HUES48 (cell line): Measurements from ENCODE around the gene PCSK7.

Experiments
- H3K27ac ChIP-seq: one replicate; pipeline ENCODE4 v1.7.0; 2013; ENCODE audit warnings: low read depth, low read length, inconsistent platforms
- H3K27me3 ChIP-seq: 2 replicates; pipeline ENCODE4 v1.6.1; 2013; ENCODE audit warnings: mild to moderate bottlenecking, low read length; ENCODE audit not compliant: control insufficient read depth, insufficient read depth
- H3K36me3 ChIP-seq: 2 replicates; pipeline ENCODE4 v1.6.1; 2013; ENCODE audit warnings: low read length; ENCODE audit not compliant: control insufficient read depth, insufficient read depth
- H3K4me1 ChIP-seq: 2 replicates; pipeline ENCODE4 v1.6.1; 2013; ENCODE audit warnings: mild to moderate bottlenecking, low read length; ENCODE audit not compliant: control insufficient read depth, insufficient read depth
- H3K4me3 ChIP-seq: 2 replicates; pipeline ENCODE4 v1.5.1; 2013; ENCODE audit warnings: mild to moderate bottlenecking, low read depth, low read length
- H3K9ac ChIP-seq: 2 replicates; pipeline ENCODE4 v1.6.1; 2013; ENCODE audit warnings: mild to moderate bottlenecking, low read depth, low read length, moderate library complexity
- H3K9me3 ChIP-seq: 2 replicates; pipeline ENCODE4 v1.6.1; 2013; ENCODE audit warnings: low read length; ENCODE audit not compliant: control insufficient read depth, insufficient read depth

PCSK7 gene

DNA sequence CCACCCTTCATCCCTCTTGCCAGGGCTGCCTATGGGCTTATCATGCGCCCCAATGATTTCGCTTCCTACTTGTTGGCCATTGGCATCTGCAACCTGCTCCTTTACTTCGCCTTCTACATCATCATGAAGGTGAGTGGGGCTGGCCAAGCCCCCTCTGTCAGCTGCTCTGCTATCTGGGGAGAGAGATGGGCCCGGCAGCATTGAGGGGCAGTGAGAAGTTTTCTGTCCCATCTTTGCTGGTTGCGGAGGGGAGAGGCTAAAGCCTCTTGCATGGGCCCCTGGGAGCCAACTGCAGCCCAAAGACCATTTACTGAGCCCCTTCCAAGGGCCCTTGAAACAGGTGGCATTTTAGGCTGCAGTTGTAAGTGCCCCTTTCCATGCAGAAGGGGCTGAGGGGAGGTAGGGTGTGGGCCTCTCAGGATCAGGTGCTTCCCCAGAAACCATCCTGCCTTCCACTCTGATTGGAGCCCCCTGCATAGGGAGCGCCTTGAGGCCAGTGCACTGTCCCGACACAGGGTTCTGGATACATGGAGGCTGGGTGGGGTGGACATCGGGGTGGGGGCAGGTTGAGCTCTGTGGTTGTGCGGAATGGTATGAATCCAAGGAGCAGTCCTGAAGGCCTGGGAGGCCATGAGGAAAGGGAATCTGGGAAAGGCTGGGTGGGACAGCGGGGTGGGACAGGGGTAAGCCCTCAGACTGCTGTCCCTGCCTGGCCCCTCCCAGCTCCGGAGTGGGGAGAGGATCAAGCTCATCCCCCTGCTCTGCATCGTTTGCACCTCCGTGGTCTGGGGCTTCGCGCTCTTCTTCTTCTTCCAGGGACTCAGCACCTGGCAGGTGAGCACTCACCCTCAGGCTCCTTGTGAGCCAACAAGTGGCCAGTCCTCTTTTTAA lies 38.5 kb downstream of the PCSK7 start:
- Histone ChIP-seq H3K27me3 (no peaks in the 10 kb centered on the region), H3K27ac (no peak overlapping the region), H3K4me1 (peaks cover 4% of the 10 kb centered on the region), H3K9me3 (no peaks in the 10 kb centered on the region), H3K9ac (no peak overlapping the region), H3K4me3 (no peak overlapping the region), H3K36me3 (peaks cover 25% of the 10 kb centered on the region)

DNA sequence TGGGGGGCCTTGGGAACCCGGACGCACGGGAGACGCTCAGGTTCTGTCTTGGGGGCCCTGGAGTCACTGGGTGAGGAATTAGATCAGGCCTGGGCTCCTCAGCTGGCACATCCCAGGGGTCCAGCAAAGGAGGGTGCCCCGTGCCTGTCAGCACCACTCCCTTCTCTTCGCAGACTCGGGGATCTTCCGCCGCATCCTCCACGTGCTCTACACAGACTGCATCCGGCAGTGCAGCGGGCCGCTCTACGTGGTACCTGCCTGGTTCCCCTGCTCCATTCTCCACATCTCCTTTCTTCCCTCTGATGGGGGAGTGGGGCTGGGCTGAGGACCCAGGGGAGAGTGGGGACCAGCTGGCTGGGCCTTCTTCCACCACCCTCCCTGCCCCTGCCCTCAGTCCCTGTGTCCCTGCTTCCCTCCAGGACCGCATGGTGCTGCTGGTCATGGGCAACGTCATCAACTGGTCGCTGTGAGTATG lies 39.4 kb downstream of the PCSK7 start:
- H3K9me3 ChIP-seq = no peaks in the 10 kb centered on the region
- H3K27me3 ChIP-seq = no peaks in the 10 kb centered on the region
- no peak overlapping the region for H3K4me3 ChIP-seq
- no peak overlapping the region for H3K27ac ChIP-seq
- H3K4me1 ChIP-seq = no peaks in the 10 kb centered on the region
- peaks cover 25% of the 10 kb centered on the region for H3K36me3 ChIP-seq
- H3K9ac ChIP-seq = no peak overlapping the region

DNA sequence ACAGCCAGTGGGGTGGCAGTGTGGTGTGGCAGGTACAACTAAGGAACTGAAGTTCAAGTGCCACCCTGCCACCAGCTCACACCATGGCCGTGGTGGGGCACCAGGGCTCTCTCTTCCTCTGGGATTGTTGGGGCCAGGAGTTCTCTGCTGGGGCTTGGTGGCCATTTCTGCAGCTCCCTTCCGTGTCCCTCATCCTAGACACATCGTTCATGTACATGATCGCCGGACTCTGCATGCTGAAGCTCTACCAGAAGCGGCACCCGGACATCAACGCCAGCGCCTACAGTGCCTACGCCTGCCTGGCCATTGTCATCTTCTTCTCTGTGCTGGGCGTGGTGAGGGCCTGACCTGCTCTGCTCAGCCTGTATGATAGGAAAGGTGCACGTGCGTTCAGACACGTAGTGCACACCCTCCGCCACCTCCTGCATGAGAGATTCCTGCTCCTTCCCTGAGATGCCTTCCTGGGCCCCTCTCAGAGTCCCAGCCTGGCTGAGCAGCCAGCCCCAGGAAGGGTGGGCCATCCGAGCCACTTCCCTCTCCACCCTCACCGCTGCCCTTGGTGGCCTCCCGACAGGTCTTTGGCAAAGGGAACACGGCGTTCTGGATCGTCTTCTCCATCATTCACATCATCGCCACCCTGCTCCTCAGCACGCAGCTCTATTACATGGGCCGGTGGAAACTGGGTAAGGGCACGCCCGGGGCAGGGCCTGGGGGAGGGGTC lies 40.0 kb downstream of the PCSK7 start:
- H3K4me1 ChIP-seq = no peaks in the 10 kb centered on the region
- no peaks in the 10 kb centered on the region for H3K9me3 ChIP-seq
- no peaks in the 10 kb centered on the region for H3K27me3 ChIP-seq
- H3K4me3 ChIP-seq = no peak overlapping the region
- H3K36me3 ChIP-seq = peaks cover 25% of the 10 kb centered on the region
- H3K9ac ChIP-seq = no peak overlapping the region
- no peak overlapping the region for H3K27ac ChIP-seq

DNA sequence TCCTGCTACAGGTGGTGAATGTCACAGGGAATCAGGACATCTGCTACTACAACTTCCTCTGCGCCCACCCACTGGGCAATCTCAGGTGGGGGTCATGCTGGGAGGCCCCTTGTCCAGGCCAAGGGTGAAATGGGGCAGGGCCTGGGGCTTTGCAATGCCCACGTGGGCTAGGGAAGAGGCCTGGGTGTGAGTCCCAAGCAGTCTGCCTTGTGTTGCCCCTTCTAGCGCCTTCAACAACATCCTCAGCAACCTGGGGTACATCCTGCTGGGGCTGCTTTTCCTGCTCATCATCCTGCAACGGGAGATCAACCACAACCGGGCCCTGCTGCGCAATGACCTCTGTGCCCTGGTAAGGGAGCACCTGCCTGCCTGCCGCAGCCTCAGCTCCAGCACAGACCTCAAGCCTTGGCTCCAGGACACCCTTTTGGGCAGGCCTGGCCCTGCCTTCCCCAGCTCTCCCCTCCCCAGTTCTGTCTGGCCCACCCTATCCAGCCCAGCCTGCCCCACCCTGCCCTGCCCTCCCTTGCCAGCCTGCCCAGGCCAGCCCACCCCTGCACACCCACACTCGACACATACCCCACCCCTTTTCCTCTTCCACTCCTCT lies 41.8 kb downstream of the PCSK7 start:
- Histone ChIP-seq H3K4me1 (no peaks in the 10 kb centered on the region), H3K27ac (no peak overlapping the region), H3K36me3 (peaks cover 22% of the 10 kb centered on the region), H3K4me3 (no peak overlapping the region), H3K9ac (no peak overlapping the region), H3K9me3 (no peaks in the 10 kb centered on the region), H3K27me3 (no peaks in the 10 kb centered on the region)

DNA sequence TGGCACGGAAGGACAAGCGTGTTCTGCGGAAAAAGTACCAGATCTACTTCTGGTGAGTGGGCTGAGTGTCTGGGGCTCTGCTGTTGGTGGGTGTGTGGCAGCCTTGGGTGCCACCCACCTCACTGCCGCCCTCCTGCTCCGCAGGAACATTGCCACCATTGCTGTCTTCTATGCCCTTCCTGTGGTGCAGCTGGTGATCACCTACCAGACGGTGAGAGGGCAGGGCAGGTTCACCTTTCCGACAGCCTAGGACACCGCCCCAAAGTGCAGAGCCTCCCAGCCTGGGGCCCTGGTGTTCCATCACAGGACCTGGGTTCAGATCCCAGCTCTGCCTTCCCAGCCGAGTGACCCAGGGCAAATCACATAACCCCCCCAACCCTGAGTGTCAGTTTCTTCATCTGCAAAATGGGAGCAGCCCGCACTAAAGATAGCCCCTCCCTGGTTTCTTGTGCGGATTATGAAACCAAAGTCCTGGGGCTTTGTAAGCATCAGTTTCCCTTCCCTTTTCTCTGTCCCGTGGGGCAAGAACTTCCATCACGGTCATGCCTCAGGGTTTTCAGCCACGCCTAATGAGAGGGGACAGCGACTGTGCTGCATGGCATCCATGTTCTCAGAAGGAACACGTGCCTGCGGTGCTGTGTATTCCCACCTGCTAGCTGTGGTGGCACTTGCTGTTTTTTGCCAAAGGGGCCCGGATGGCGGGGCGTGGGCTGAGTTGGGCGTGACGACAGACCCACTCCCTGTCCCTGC lies 42.5 kb downstream of the PCSK7 start:
- Histone ChIP-seq H3K9me3 (no peaks in the 10 kb centered on the region), H3K4me1 (no peaks in the 10 kb centered on the region), H3K9ac (no peak overlapping the region), H3K4me3 (no peak overlapping the region), H3K27me3 (no peaks in the 10 kb centered on the region), H3K27ac (no peak overlapping the region), H3K36me3 (peaks cover 22% of the 10 kb centered on the region)

DNA sequence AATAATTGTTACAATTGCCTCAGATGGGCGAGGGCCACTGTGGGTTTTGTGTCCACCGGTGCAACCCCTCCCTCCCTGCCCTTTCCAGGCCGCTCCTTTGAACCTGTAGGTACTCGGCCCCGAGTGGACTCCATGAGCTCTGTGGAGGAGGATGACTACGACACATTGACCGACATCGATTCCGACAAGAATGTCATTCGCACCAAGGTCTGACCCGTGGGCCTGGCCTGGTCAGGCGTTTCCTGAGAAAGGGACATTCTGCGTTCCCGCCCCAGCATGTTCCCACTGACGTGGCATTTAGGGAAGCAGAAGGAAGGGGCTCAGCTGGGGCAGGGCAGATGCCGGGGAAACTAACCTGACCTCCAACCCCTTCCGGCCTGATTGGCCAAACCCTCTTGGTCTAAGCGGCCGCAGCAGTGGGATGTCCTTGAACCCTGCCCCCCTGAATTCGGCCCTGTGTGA lies 43.2 kb downstream of the PCSK7 start:
- H3K4me3 ChIP-seq = no peak overlapping the region
- no peaks in the 10 kb centered on the region for H3K27me3 ChIP-seq
- no peak overlapping the region for H3K27ac ChIP-seq
- H3K9ac ChIP-seq = no peak overlapping the region
- no peaks in the 10 kb centered on the region for H3K9me3 ChIP-seq
- peaks cover 26% of the 10 kb centered on the region for H3K36me3 ChIP-seq
- no peaks in the 10 kb centered on the region for H3K4me1 ChIP-seq

DNA sequence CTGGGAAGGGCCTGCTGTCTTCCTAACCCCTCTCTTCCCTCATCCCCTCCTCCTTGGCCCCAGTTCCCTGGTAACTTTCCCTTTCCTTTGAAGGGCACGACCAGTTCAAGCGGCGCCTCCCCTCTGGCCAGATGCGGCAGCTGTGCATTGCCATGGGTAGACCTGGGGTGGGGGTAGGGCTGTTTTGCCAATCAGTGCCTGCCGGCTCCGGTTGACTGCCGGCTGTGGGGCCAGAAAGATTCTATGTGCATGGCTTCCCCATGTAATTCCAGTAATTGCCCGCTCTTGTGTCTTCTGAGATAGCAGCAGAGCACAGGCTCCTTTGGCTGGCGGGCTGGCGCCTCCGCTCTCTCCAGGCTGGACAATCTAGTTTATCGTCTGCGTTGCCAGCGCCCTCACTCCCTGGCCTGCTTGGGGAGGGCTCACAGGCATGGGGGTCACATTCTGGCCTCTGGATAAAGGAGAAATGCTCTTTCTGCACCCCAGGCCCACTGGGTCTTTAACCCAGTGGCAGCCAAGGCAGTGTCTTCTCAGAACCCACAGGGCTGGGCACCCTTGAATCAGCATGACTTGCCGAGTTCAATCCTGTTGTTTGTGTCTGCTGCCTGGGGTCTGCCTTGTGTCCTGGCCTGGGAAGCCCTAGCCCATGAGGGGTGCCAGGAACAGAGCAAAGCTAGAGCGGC lies 43.9 kb downstream of the PCSK7 start:
- no peaks in the 10 kb centered on the region for H3K9me3 ChIP-seq
- H3K4me1 ChIP-seq = no peaks in the 10 kb centered on the region
- H3K27ac ChIP-seq = no peak overlapping the region
- H3K27me3 ChIP-seq = no peaks in the 10 kb centered on the region
- no peak overlapping the region for H3K9ac ChIP-seq
- H3K36me3 ChIP-seq = peaks cover 24% of the 10 kb centered on the region
- no peak overlapping the region for H3K4me3 ChIP-seq

DNA sequence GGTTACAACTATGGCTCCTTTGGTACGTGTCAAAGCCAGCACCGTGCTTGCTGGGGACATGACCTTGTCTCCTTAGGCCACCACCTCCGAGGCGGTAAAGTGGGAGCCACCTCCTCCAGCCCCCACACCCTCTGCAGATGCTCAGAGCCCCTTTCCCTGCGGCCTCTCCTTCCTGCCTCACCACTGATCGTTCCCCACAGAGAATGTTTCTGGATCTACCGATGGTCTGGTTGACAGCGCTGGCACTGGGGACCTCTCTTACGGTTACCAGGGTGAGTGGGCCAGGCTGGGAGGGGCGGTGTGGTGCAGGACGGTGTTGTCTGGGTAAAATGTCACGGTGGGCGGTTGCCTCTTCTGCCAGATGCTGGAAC lies 44.5 kb downstream of the PCSK7 start:
- Histone ChIP-seq H3K4me1 (no peaks in the 10 kb centered on the region), H3K36me3 (peaks cover 26% of the 10 kb centered on the region)

DNA sequence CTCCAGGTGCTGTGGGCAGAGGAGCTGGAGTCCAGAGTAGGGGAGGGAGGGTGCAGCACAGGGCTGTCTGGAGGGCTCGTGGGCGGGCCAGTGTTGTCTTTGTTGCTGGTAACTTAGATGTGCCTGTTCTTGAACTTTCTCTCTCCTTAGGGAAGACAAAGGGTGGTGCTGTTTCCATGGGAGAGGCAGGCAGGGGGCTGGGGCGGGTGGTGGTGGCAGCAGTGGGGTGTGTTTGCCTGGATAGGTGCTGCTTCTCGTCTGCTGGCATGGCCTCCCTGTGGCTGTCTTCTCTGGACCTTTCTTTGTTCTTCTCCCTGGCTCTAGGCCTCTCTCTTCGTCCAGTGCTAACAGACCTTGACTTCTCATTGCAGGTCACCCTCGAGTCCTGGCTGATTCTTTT lies 44.9 kb downstream of the PCSK7 start:
- Histone ChIP-seq H3K36me3 (peaks cover 27% of the 10 kb centered on the region), H3K9me3 (no peaks in the 10 kb centered on the region), H3K4me1 (no peaks in the 10 kb centered on the region), H3K27me3 (no peaks in the 10 kb centered on the region), H3K9ac (no peak overlapping the region), H3K4me3 (no peak overlapping the region), H3K27ac (no peak overlapping the region)

More for the DNA sequence above, 44.5 kb downstream of the PCSK7 start:
- no peak overlapping the region for H3K9ac ChIP-seq
- H3K27ac ChIP-seq = no peak overlapping the region
- no peaks in the 10 kb centered on the region for H3K9me3 ChIP-seq
- no peak overlapping the region for H3K4me3 ChIP-seq
- no peaks in the 10 kb centered on the region for H3K27me3 ChIP-seq

DNA sequence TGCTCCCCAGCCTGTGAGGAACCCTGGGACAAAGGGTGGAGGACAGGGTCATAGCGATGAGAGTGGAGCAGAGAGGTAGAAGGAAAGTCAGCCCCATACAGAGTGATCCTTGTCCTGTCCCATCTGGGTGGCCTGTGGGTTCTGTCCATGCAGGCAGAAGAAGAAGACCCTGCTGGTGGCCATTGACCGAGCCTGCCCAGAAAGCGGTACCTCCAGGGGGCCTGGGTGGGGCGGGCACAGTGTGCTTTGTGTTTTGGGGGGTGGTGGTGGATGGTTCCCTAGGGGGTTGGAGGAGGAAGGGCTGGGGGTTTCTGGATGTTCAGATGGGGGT lies 45.5 kb downstream of the PCSK7 start:
- Histone ChIP-seq H3K4me1 (no peaks in the 10 kb centered on the region), H3K27me3 (no peaks in the 10 kb centered on the region), H3K9ac (no peak overlapping the region), H3K4me3 (no peak overlapping the region), H3K27ac (no peak overlapping the region), H3K9me3 (no peaks in the 10 kb centered on the region), H3K36me3 (peaks cover 27% of the 10 kb centered on the region)
